GM19240 (cell line): Measurements from ENCODE around the gene OR5T2.
"Not testable (repeated sequence)": the region's sequence is repeated elsewhere in the genome, so short reads cannot be mapped to it uniquely, and the experiment has no call there.

Source experiments
- DNase-seq: peaks from one replicate; pipeline ENCODE4 v3.0.0; 2011; ENCODE audit warnings: low spot score; ENCODE audit not compliant: insufficient read length

The OR5T2 gene

DNA sequence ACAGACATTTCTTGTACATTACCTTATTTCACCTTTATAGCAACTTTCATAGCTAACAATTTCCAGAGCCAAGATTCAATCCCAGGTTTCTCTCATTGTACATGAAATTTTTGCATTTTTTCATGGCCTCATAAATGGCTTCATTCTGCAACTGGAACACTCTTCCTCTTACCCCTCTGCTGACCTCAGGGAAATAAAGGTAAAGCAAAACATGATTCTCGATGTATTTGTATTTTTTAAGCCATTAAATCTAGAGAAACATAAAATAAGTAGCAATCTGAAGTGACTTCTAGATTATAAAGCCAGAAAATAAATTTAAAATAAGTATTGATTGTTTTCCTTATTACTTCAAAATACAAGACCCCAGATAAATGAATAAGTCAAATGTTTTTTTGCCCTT, at the start of gene OR5T2:
OR5T2 (minus strand) TSS at position 101 of the 400 bp plus-strand sequence. CDS start 1,193 bp downstream, outside the sequence.
- no peak for DNase-seq

DNA sequence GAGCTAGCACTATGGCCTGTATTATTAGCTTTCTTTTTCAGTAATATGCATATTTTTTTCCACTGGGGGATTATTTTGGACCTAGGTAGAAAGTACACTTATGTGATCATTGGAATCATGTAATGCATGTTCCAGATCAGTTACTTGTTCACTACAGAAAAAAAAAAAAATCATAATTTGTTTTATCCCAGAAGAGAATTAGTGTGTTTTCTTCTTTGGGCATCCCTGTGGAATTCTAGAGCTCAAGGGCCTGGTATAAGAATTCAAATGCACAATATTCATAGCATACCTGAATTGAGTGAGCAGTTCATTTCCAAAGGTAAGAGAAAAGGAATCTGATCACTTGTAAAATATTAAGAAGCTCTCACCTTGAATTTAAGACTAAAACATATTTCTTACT, 39.8 kb upstream of the OR5T2 start, which contains the start of gene OR5T1:
OR5T1 (plus strand) TSS at position 301 of the 400 bp plus-strand sequence. CDS start 1,485 bp downstream, outside the sequence.
- DNase-seq: no peak

DNA sequence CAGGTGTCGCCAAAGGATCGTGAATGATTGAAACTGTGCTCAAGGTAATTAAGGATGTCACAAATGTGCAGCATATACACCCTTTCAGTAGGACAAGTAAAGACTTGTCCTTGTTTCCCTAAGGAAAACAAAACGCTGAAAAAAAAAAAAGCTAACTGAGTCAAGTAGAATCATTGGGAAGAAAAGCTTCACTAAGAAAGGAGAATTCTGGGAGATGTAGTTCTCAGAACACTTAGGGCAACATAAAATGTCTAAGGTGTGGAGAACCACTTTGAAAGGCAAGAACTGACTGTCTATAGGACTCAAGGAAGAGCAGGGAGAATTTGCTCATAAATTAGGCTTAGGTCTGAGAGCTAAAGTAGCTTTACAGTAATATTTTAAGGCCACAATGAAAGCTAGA, 37.0 kb upstream of the OR5T2 start:
- no peak for DNase-seq

DNA sequence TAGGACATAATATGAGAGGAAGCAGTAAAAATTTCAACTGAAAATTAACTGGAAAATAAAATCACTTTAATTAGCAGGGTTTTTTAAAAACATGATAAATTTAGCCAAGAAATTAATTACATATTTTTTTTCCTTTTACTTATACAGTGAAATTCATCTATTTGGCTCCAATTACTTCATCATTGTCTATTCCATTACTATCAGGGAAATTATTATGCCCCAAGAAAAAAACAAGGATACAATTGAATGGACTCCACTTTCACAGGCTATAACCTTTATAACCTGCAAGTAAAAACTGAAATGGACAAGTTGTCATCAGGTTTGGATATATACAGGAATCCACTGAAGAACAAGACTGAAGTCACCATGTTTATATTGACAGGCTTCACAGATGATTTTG, 17.9 kb upstream of the OR5T2 start, which contains the start of gene OR5T3:
OR5T3 (plus strand) TSS at position 301 of the 400 bp plus-strand sequence; CDS start at position 301, 0 bp downstream.
- no peak for DNase-seq

DNA sequence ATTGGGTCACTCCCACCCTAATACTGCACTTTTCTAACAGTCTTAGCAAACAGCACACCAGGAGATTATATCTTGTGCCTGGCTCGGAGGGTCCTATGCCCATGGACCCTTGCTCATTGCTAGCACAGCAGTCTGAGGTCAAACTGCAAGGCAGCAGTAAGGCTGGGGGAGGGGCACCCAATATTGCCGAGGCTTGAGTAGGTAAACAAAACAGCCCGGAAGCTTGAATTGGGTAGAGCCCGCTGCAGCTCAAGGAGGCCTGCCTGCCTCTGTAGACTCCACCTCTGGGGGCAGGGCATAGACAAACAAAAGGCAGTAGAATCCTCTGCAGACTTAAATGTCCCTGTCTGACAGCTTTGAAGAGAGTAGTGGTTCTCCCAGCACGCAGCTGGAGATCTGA, 14.3 kb downstream of the OR5T2 start:
- DNase-seq: not testable (repeated sequence)

DNA sequence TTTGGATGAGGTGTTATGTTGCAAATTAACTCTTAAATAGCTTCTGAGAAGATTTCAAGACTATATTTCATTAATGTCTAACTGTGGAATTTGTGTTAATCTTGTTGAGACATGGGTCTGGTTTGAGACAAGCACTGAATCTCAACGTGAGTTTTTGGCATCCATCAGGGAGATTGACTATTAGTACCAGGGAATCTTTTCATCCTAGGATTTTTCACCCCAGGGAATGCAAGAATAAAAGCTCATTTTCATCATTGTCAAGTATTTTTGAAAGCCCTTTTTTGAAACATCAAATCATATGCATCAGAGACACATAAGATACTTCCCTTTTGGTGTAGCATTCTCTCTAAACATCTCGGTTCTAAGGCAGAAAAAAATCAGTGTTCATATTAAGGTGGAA, 19.5 kb downstream of the OR5T2 start:
- no peak for DNase-seq

DNA sequence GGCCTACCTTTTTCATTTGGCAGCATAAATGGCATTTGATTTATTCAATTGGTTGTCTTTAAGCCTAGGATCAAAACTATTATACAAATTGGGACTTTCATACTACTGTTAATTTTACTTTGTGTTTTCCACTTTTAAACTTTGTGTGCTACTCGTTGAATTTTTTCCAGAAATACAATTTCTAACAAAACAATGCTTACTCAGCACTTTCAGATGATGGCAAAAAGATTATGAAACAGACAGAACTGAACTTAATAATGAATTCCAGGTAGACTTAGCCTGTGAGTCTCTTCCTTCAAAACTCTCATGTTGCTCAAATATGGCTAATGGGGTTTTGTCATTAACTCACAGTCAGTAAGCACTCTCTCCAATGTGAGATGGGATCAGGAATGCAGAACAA, 26.3 kb downstream of the OR5T2 start:
- no peak for DNase-seq

DNA sequence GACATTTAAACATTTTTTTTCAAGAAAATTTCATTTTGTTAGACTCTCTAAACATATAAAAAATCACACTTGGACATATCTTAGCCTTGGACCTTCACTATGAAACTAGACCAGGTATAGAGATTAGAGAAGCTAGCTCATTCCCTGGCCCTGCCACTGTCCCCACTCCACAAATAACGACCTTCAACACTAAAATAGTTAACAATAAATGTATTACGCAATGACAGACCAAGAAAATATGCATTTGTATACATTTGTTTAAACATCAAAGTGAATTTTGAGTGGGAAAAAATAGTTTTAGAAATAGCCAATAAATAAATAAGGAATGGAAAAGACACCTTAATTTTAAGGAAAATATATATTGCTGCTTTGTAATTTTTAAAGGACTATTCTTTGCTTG, 36.7 kb downstream of the OR5T2 start:
- no peak for DNase-seq

DNA sequence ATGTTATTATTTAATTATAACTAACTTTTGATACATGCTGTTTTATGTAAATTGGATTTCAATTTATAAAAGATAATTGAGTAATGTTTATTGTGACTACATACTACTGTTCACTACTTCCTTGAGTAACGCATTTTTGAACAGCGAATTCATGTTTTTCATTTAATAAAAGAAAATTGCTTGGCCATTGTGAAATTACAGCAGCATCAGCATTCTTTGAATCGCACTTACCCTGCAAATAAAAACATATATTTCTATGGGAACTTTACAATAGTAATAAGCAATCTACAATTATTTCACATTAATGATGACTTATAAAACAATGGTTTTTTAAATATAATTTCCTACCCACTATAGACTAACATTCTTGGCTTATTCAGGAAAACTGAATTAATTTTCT, 37.4 kb downstream of the OR5T2 start:
- DNase-seq: no peak

DNA sequence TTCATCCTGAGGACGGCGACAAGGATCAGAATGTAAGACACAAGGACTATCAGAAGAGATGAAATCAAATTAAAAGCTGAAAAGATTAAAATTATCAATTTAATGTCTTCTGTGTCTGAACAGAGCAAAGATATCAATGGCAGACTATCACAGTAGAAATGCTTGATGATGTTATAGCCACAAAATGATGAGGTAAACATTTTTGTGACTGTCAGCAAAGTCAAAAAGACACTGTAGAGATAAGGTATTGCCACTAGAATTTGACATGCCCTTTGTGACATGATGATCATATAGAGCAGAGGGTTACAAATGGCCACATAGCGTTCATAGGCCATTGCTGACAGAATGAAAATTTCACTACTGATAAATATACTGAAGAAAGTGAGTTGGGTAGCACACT, 45.5 kb downstream of the OR5T2 start:
- DNase-seq: no peak

DNA sequence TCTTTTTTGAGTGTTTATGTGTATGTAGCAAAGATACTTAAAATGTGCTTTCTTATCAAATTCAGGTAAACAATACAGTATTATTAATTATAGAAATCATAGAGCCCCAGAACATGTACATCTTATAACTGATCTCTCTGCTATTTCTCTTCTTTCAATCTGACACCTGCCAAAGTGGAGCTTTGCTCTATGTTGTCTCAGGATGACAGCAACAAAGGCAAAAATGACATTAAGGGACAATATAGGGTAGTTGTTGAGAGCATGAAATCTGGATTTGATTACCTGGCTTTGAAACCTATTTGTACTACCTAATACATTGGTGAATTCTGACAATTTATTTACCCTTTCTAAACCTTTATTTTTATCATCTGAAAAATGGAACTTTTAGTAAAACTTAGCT, 50.6 kb downstream of the OR5T2 start:
- no peak for DNase-seq
